Peyer's patch (tissue), 4 donors: ENCODE measurements around the gene AQP12A. TPM values are rescaled to one million over a fixed set of nuclear protein-coding genes. Genes with fewer than 3 reads are reported as not detected.
"Not testable (repeated sequence)": the region's sequence is repeated elsewhere in the genome, so short reads cannot be mapped to it uniquely, and the experiment has no call there.

Experiments used
- DNase-seq, 3 donors: peaks; one replicate each; pipeline ENCODE4 v3.0.0-alpha.2; 2017 to 2019
- H3K27ac ChIP-seq, 4 donors: fragments of 200-600 bp; sonication (generic); one replicate each; pipeline ENCODE4 v1.5.1; 2016 to 2019
- H3K27me3 ChIP-seq, 2 donors: fragments of 200-600 bp; sonication (generic); one replicate each; pipeline ENCODE4 v1.5.1; 2019
- H3K36me3 ChIP-seq, 3 donors: fragments of 200-600 bp; sonication (generic); one replicate each; pipeline ENCODE4 v1.5.1; 2016 to 2019
- H3K4me1 ChIP-seq, 4 donors: fragments of 200-600 bp; sonication (generic); one replicate each; pipeline ENCODE4 v1.5.1; 2016 to 2019
- H3K4me3 ChIP-seq, 4 donors: fragments of 200-600 bp; sonication (generic); 1 replicate in 3 of 4; 2 replicates in 1 of 4; pipeline ENCODE4 v1.5.1; 2016 to 2019; ENCODE audit warnings: mild to moderate bottlenecking in 1 of 4
- H3K9me3 ChIP-seq, 4 donors: fragments of 200-600 bp; sonication (generic); one replicate each; pipeline ENCODE4 v1.5.1; 2016 to 2019; ENCODE audit warnings: mild to moderate bottlenecking in 1 of 4
- POLR2A ChIP-seq, 2 donors: fragments of 450-650 bp; IDR thresholded peaks; one replicate each; pipeline ENCODE4 v1.5.1; 2017; ENCODE audit warnings: antibody characterized with exemption in 2 of 2, mild to moderate bottlenecking in 2 of 2, moderate library complexity in 2 of 2
- total RNA-seq, 4 donors: library from RNA; depleted of rRNA; stranded (reverse); fragments of >200 nt; gene quantifications; one replicate each; pipeline ENCODE4 v1.1.0, GENCODE V29; 2016
- TF ChIP-seq, protein P1 (sequence below), 6 experiments: fragments of 450-650 bp in 4 of 6; fragments of 200-600 bp in 2 of 6; sonication (generic) in 1 of 6; IDR thresholded peaks; one replicate each; pipeline ENCODE4 v1.5.1; 2017 to 2019; ENCODE audit warnings: antibody characterized with exemption in 6 of 6, mild to moderate bottlenecking in 3 of 6, moderate library complexity in 1 of 6

AQP12A gene
- total RNA-seq, 4 donors from 2014 or later, result 9.2 TPM; not detected in 3

- Histone ChIP-seq H3K27ac (no peak overlapping the region), H3K27me3 (no peaks in the 10 kb centered on the region), H3K4me3 (no peak overlapping the region), H3K36me3 (no peaks in the 10 kb centered on the region), H3K9me3 (no peaks in the 10 kb centered on the region), H3K4me1 (no peaks in the 10 kb centered on the region)
- DNase-seq, result no peak
- TF ChIP-seq, protein P1, sequence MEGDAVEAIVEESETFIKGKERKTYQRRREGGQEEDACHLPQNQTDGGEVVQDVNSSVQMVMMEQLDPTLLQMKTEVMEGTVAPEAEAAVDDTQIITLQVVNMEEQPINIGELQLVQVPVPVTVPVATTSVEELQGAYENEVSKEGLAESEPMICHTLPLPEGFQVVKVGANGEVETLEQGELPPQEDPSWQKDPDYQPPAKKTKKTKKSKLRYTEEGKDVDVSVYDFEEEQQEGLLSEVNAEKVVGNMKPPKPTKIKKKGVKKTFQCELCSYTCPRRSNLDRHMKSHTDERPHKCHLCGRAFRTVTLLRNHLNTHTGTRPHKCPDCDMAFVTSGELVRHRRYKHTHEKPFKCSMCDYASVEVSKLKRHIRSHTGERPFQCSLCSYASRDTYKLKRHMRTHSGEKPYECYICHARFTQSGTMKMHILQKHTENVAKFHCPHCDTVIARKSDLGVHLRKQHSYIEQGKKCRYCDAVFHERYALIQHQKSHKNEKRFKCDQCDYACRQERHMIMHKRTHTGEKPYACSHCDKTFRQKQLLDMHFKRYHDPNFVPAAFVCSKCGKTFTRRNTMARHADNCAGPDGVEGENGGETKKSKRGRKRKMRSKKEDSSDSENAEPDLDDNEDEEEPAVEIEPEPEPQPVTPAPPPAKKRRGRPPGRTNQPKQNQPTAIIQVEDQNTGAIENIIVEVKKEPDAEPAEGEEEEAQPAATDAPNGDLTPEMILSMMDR (IDR thresholded peaks at IDR 0.05), result no peak
- no peak for TF ChIP-seq POLR2A (IDR thresholded peaks at IDR 0.05)
These were observed 18.9 kb upstream of the AQP12A start for GRCh38 chr2:240672701-240673190.

GRCh38 chr2:240674461-240675184, 17.0 kb upstream of the AQP12A start:
- H3K27ac ChIP-seq, H3K4me1 ChIP-seq, DNase-seq, H3K4me3 ChIP-seq, H3K27me3 ChIP-seq, H3K36me3 ChIP-seq, H3K9me3 ChIP-seq: not testable (repeated sequence)

GRCh38 chr2:240675345-240675744, 16.3 kb upstream of the AQP12A start:
- DNase-seq, H3K27me3 ChIP-seq, H3K4me1 ChIP-seq, H3K4me3 ChIP-seq, H3K27ac ChIP-seq, H3K9me3 ChIP-seq, H3K36me3 ChIP-seq: not testable (repeated sequence)

DNA sequence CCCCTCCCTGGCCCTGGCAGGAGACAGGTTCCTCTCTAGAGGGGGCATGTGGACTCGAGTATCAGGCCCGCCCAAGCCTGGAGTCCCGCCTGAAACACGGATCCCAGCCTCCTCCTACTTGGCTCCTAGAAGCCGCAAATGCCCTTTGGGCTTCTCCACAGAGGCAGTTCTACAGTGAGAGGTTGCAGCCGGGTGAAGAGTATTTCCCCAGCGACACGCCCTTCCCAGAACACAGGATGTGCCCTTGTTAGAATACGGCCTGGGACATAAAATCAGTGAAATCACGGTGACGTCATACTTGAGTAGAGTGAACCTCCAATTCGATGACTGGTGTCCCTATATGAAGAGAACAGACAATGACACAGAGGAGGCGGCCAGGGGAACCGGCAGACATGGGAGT, 13.6 kb upstream of the AQP12A start:
- H3K36me3 ChIP-seq, H3K4me1 ChIP-seq, DNase-seq, H3K9me3 ChIP-seq, H3K27me3 ChIP-seq, H3K27ac ChIP-seq, H3K4me3 ChIP-seq: not testable (repeated sequence)

DNA sequence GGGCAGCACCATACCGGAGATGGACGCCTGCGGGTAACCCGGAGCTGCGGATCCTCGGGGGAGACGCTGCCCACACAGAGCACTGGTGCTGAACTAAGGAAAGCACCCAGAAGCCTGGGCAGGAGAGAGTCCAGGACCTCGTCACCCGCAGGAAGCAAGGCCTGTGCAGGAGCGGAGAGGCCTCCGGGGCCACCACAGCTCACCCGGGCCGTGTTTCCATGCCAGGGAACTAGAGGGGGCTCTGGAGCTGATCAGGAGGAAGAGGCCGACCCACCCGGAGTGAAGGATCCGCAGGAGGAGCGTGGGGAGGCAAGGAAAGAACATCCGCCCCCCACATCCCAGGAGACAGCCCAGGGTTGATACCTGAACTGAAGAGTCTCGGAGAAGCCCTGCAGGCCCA, 12.8 kb upstream of the AQP12A start:
- H3K27me3 ChIP-seq, H3K27ac ChIP-seq, DNase-seq, H3K4me1 ChIP-seq, H3K9me3 ChIP-seq, H3K36me3 ChIP-seq, H3K4me3 ChIP-seq: not testable (repeated sequence)

DNA sequence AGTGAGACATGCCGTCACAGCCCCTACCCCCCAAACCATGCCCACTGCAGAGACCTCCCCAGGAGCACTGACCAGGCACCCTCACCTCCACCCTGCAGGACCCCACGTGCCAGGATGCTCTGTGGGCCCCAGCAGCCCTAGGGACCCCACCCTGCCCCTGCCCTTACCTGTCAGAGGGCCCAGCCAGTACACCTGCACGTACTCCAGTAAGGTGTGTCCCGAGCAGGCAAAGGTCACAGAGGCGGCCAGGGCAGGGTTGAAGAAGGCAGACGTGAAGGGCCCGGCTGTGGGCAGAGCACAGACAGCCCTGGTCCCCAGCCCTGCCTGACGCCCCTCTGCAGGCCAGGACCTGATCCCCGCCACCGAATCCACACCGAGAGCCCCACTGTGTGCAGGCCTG, 11.5 kb upstream of the AQP12A start:
- DNase-seq, H3K4me1 ChIP-seq, H3K27me3 ChIP-seq, H3K27ac ChIP-seq, H3K9me3 ChIP-seq, H3K4me3 ChIP-seq, H3K36me3 ChIP-seq: not testable (repeated sequence)

- H3K27me3 ChIP-seq, H3K4me3 ChIP-seq, H3K9me3 ChIP-seq, H3K36me3 ChIP-seq: not testable (repeated sequence)
- H3K27ac ChIP-seq, result peak within 1 kb of the TSS in 1 of 4 donors; percentile 79
- H3K4me1 ChIP-seq, result peaks cover 0 to 10% (median 0%) of the 10 kb centered on the region in 4 donors
- DNase-seq, result peak in 1 of 3 donors; percentile 45
These were observed 9.0 kb upstream of the AQP12A start, which contains the start of gene AQP12B for GRCh38 chr2:240682431-240683224. Gene AQP12B (minus strand): TSS chr2:240682885. CDS start chr2:240682837, 48 bp downstream.

DNA sequence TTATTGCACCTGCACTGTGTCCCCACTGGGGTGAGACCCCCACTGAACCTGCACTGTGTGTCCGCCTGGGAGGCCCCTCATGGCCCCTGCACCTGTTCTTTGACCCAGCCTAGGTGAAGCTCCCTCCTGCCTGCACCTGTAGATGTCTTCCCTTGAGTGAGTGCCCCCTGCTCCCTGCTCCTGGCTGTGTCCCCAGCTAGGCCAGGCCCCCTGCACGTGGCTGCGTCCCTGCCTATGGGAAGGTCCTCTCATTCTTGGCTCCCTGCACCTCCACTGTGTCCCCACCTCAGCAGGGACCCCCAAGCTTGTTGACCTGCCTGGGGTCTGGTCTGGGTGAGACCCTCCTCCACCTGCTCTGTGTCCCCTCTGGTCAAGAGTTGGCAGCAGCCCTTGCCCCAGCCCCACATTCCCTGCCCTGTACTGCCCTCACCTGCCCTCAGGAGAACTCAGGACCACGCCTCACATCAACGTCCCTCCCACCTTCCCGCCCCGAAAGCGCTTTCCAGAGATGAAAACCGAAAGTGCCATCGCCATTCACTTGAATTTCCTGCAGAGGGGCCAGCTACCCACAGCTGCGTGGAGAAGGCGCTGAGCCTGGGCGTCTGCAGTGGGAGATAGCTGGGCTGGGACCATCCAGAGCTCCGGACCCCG, 8.2 kb upstream of the AQP12A start:
- not testable (repeated sequence) for H3K27me3 ChIP-seq, DNase-seq, H3K9me3 ChIP-seq, H3K36me3 ChIP-seq
- H3K27ac ChIP-seq, result peak overlapping the region in 1 of 4 donors; percentile 79
- H3K4me3 ChIP-seq, result peak overlapping the region in 2 of 4 donors; percentile 31 to 47
- peaks cover 0 to 10% (median 0%) of the 10 kb centered on the region in 4 donors for H3K4me1 ChIP-seq

DNA sequence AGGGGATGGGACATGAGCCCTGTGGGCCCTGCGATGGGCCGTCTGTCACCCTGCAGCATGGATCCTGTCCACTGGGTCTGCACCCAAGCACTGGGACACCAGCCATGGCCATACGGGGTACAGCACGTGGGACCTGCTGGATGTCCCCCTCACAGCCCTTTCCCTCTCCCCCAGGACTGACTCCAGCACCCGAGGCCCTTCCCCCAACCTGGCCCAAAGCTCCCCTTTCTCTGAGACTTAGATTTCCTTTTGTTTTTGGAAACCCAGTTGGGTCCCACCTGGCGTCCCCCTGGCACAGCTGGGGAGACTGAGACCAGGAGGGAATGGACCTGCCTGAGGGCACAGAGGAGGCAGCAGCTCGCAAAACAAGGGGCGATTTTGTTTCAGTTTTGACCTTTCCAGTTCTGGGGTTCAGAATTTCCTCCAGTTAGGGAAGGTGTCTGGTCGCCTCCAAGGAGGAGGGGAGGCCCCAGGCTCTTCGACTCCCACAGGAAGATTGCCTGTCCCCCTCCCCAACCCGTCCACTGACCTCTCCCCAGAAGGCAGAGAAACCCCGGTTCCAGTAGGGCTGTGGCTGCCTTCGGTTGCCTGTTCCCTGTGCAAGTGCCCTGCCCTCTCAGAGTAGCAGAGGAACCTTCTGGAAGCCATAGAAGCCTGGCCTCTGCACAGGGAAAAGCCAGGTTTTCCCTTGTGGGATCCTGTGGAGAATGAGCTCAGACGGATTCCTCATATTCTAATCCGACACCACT, 7.5 kb upstream of the AQP12A start:
- H3K27me3 ChIP-seq, H3K9me3 ChIP-seq, H3K36me3 ChIP-seq: not testable (repeated sequence)
- Histone ChIP-seq H3K4me3 (peak overlapping the region in 2 of 4 donors; percentile 31 to 47), H3K4me1 (peaks cover 0 to 10% (median 0%) of the 10 kb centered on the region in 4 donors), H3K27ac (peak overlapping the region in 2 of 4 donors; percentile 54 to 79)
- DNase-seq, result peak in 1 of 3 donors; percentile 50
